ENCODE results near the gene RAB43.

Gene RAB43

GRCh38 chr3:129060276-129061022 is 61.2 kb downstream of the RAB43 start, which contains the start of gene GP9:
Gene GP9, plus strand, starts transcription at chr3:129060779. Its CDS starts 961 bp downstream, at chr3:129061740.
- DNase-seq: no peak

DNA sequence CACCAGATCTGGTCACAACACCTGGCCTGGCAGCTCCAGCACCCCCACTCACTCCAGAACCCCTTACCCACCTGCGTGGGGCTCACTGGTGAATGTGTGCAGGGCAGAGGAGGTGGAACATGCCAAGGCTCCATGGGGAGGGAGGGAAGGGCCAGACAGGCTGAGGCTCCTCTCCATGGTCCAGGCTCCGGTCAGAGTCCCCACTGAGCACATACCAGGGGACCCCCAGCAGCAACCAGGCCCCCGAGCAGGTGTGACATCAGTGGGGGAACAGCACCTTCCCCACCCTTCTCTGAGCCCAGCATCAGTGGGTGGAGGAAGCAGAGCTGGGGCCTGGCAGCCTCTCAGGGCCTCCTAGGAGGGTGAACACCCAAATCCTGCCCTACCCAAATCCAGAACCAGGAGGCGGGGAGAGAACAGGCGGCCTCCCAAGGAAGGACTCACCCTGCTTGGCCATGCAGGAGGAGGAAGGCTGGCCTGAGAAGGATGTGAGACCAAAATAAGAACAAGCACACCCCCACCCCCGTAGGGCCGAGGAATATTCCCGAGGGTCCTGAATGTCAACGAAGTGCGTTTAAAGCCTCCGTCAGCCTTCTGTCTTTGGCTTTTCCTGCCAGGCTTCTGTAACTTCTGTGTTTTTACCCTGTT is 62.2 kb downstream of the RAB43 start:
- DNase-seq: no peak

- no peak for DNase-seq
Measured at GRCh38 chr3:129058441-129059200, 63.0 kb downstream of the RAB43 start.

DNA sequence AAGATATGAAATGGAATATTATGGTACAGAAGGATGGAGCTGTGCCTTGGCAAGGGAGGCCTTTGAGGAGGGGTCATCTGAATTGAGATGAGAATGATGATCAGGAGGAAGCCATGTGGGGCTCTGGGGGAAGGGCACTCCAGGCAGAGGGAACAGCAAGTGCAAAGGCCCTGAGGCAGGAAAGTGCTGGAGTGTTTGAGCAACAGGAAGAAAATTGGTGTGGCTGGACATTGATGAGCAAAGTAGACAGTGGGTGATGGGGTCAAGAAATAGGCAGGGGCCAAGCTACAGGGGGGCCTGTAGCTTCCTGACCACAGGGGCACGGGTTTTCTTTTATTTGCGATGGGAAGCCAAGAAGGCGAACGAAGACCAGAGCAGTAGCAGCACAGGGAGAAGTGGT is 64.4 kb downstream of the RAB43 start:
- no peak for DNase-seq

DNA sequence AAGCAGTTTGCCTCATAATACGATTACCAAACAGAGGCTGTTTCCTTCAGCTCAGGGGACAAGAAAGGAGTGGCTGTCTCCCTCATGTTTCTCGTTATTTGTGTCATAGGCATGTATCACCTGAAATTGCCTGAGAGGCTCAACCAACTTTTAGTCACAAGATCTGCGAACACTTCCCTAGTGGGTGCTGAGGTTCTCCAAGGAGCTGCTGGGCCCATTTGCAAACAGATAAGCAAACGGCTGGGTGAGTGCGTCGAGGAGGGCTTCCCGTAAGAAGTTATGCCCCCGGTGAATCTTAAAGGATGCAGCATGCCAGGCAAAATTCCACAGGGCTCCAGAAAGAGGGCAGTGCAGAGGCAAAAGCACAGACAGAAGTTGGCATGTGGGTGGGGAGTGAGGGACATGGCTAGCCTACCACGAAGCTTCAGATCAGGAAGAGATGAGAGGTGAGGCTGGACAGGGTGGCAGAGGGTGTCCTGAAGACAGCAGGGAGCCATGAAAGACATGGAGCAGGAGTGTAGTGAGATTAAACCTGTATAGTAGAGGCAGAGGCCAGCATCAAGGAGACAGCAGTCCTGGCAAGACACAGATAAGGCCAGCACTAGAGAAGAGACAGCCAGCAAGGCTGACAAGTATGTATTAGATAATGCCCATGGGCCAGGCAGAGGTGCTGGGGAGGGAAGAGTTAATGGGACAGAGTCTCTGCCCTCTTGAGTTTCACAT is 65.0 kb downstream of the RAB43 start:
- DNase-seq: no peak

GRCh38 chr3:129054605-129055104 is 66.9 kb downstream of the RAB43 start:
- DNase-seq: no peak

- DNase-seq: no peak
Measured at GRCh38 chr3:129052675-129053074, 68.9 kb downstream of the RAB43 start.

DNA sequence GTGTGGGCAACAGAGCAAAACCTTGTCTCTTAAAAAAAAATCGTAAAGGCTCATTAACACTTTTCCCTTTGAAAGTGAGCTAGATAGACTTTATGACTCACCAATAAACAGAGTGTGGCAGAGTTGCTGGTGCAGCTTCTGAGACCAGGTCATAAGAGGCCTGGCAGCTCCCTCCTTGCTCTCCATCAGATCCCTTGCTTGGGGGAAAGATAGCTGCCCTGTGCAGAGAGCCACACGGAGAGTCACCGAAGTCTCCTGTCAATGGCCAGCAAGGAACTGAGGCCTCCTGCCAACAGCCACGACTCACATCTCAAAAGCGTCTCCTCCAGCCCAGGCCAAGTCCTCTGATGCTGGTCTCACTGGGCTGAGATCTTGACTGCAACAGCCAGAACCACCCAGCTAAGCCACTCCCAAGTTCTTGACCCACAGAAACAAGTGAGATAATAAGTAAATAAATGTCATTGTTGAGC is 69.7 kb downstream of the RAB43 start:
- DNase-seq: no peak

DNA sequence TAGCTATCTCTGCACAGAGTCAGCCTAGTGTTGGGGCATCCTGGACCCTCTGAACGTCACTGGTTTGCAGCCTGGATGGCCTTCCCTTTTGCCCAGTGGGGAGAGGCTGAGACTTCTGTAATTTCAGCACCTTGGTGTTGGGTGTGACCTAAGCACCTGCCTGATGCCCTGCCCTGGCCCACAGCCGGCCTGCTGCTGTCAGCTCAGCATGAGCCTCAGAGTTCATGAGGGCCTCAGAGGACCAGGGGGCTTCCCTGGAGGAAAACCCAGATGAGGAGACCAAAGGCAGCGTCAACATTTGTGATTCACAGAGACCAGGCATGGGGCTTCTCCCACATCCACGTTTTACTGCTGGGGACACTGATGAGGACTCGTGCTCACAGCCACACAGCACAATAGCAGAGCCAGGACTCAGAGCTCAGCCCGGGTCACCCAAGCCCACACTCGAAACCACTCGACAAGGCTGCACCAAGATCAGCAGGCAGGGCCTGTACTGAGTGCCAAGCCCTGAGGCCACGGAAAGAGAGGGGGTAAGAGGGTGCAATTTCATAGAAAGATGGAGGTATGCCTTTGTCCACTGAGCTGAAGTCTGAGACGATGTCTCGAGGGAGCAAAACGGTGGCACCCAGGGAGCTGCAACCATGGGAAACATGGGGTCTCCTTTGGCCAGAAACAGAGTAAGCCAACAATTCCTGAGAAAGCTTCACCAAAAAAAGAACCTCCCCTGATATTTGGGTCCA is 70.9 kb downstream of the RAB43 start:
- DNase-seq: no peak

DNA sequence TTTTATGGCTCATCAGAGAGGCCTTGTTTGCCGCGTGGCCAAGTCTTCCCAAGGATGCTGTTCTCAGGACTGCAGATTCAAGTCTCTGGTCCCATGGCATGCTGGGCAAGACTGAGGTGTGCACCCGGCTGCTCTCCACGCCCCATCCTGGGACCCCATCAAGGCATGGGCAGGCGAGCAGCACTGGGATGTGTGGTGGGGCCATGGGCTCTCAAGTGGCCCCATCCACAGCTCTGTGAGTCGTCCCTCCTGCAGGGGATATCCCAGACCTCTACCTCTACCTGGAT is 74.1 kb downstream of the RAB43 start:
- no peak for DNase-seq

- DNase-seq: no peak
Measured at GRCh38 chr3:129046732-129047552, 74.7 kb downstream of the RAB43 start.

DNA sequence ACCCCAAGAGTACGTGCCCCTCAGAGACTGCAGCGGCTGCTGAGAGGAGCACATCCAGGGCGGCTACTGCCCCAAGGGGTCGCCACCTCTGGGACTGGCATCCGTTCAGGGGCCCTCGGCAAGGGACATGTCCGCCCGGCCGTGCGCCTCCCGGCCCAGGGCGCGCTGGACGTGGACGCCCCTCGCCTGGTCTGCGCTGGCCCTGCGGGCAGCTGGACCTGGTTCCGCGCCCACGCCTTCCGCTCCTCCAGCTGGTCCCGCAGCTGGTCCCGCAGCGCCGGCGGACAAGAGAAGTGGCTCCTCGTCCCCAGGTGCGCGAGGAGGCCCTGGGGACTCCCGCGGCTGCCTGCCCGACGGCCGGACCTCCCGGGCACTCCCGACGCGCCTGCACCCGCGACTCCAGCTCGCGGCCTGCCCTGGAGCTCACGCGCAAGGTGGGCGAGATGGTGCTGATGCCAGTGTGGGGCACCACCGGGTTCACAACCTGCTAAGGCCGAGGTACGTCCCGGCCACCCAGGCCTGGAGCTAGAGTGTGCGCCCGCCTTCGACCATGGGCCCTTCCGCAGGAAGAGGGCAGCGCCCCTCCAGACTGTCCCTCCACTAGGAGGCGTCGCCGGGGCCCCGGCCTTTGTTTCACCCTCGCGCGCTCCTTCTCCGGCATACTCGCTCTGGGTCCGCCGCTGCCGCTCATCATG is 75.4 kb downstream of the RAB43 start:
- DNase-seq: no peak

- no peak for DNase-seq
Measured at GRCh38 chr3:129045675-129046036, 75.9 kb downstream of the RAB43 start.

- DNase-seq: no peak
Measured at GRCh38 chr3:129040579-129041300, 80.9 kb downstream of the RAB43 start.

DNA sequence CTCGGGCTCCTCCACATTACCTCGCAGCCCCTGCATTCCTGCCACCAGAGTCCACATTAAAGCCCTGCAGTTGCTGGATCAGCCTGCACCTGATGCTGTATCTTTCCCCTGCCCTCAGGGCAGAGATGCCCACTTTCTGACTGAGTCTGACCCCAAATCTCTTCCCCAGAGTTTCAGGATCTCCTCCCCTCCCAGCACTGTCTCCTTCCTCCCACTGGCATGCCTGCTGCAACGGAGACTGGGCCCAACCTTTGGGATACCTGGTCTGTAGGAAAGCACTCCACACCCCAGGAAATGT is 81.6 kb downstream of the RAB43 start:
- no peak for DNase-seq

GRCh38 chr3:129039271-129040038 is 82.1 kb downstream of the RAB43 start:
- DNase-seq: no peak

GRCh38 chr3:129038121-129038855 is 83.3 kb downstream of the RAB43 start:
- no peak for DNase-seq

Data from fibroblast of upper back skin (primary cell).